ENCODE results near the gene MT1HL1. TPM values are rescaled to one million over a fixed set of nuclear protein-coding genes. Genes with fewer than 3 reads are reported as not detected.

MT1HL1 gene
- total RNA-seq, 1 experiment from 2014 or later, result not detected

DNA sequence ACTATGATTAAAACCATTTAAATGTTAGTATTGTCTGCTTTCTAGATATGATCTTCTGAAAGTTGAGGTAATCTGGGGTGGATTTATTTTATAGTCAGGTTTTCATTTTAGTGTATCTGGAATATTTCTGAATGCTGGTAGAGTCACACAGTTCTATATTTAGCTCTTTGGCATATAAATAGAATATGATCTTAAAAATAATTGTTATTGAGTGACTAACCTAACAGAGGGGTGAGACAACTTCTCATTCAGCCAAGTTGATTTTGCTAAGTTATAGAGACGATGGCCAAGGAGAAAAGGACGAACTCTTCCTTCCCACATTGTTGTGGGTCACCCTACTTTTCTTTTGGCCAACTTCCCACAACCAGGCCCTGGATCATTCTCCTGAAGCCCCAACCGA is 7.2 kb upstream of the MT1HL1 start (continued):
- TF ChIP-seq, protein P1, sequence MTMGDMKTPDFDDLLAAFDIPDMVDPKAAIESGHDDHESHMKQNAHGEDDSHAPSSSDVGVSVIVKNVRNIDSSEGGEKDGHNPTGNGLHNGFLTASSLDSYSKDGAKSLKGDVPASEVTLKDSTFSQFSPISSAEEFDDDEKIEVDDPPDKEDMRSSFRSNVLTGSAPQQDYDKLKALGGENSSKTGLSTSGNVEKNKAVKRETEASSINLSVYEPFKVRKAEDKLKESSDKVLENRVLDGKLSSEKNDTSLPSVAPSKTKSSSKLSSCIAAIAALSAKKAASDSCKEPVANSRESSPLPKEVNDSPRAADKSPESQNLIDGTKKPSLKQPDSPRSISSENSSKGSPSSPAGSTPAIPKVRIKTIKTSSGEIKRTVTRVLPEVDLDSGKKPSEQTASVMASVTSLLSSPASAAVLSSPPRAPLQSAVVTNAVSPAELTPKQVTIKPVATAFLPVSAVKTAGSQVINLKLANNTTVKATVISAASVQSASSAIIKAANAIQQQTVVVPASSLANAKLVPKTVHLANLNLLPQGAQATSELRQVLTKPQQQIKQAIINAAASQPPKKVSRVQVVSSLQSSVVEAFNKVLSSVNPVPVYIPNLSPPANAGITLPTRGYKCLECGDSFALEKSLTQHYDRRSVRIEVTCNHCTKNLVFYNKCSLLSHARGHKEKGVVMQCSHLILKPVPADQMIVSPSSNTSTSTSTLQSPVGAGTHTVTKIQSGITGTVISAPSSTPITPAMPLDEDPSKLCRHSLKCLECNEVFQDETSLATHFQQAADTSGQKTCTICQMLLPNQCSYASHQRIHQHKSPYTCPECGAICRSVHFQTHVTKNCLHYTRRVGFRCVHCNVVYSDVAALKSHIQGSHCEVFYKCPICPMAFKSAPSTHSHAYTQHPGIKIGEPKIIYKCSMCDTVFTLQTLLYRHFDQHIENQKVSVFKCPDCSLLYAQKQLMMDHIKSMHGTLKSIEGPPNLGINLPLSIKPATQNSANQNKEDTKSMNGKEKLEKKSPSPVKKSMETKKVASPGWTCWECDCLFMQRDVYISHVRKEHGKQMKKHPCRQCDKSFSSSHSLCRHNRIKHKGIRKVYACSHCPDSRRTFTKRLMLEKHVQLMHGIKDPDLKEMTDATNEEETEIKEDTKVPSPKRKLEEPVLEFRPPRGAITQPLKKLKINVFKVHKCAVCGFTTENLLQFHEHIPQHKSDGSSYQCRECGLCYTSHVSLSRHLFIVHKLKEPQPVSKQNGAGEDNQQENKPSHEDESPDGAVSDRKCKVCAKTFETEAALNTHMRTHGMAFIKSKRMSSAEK (CRISPR knock-in tag; IDR thresholded peaks at IDR 0.05; ENCODE audit: borderline replicate concordance), result no peak
- TF ChIP-seq, protein P2, sequence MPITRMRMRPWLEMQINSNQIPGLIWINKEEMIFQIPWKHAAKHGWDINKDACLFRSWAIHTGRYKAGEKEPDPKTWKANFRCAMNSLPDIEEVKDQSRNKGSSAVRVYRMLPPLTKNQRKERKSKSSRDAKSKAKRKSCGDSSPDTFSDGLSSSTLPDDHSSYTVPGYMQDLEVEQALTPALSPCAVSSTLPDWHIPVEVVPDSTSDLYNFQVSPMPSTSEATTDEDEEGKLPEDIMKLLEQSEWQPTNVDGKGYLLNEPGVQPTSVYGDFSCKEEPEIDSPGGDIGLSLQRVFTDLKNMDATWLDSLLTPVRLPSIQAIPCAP (CRISPR knock-in tag; IDR thresholded peaks at IDR 0.05), result no peak
- TF ChIP-seq CREM (CRISPR knock-in tag; IDR thresholded peaks at IDR 0.05), result no peak

DNA sequence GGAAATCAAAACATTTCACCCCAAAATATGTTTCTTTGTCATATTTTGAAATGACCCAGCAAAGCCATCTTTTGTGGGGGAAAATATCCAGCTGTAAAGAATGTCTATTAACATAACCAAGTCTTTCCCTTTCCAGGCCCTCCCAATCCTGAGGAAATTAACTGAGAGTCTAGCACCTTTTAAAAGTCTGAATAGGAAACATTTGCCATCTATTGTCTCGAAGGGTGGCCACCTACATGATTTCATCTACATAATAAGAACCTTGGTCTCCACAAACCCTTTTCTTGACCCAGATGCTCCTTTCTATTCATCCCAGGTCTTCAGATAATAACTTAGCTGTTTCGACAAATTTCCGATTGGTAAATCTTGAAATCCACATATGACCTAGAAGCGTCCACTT is 5.4 kb upstream of the MT1HL1 start:
- ChIA-PET POLR2A (no interaction called here), CTCF (interaction anchor here (1.3 kb wide), 1 partner anchor 28 kb away, joined by 3 read pairs; no protein-coding TSS in a partner anchor)
- Mint-ChIP-seq H3K27ac (peak overlapping the region; percentile 78), H3K4me1 (peaks cover 44% of the 10 kb centered on the region), H3K36me3 (no peaks in the 10 kb centered on the region), H3K4me3 (no peak overlapping the region), H3K9me3 (peaks cover 4% of the 10 kb centered on the region), H3K27me3 (ENCODE audit: low read depth) (peaks cover 7% of the 10 kb centered on the region)
- no peak for TF ChIP-seq NFATC4 (CRISPR knock-in tag; IDR thresholded peaks at IDR 0.05)
- TF ChIP-seq ZNF263 (CRISPR knock-in tag; IDR thresholded peaks at IDR 0.05; ENCODE audit: low read depth), result no peak
- TF ChIP-seq, protein P3, sequence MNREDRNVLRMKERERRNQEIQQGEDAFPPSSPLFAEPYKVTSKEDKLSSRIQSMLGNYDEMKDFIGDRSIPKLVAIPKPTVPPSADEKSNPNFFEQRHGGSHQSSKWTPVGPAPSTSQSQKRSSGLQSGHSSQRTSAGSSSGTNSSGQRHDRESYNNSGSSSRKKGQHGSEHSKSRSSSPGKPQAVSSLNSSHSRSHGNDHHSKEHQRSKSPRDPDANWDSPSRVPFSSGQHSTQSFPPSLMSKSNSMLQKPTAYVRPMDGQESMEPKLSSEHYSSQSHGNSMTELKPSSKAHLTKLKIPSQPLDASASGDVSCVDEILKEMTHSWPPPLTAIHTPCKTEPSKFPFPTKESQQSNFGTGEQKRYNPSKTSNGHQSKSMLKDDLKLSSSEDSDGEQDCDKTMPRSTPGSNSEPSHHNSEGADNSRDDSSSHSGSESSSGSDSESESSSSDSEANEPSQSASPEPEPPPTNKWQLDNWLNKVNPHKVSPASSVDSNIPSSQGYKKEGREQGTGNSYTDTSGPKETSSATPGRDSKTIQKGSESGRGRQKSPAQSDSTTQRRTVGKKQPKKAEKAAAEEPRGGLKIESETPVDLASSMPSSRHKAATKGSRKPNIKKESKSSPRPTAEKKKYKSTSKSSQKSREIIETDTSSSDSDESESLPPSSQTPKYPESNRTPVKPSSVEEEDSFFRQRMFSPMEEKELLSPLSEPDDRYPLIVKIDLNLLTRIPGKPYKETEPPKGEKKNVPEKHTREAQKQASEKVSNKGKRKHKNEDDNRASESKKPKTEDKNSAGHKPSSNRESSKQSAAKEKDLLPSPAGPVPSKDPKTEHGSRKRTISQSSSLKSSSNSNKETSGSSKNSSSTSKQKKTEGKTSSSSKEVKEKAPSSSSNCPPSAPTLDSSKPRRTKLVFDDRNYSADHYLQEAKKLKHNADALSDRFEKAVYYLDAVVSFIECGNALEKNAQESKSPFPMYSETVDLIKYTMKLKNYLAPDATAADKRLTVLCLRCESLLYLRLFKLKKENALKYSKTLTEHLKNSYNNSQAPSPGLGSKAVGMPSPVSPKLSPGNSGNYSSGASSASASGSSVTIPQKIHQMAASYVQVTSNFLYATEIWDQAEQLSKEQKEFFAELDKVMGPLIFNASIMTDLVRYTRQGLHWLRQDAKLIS (CRISPR knock-in tag; IDR thresholded peaks at IDR 0.05; ENCODE audit: borderline replicate concordance), result no peak
- ATAC-seq (peak; percentile 53), DNase-seq (ENCODE audit: low spot score) (no peak)

DNA sequence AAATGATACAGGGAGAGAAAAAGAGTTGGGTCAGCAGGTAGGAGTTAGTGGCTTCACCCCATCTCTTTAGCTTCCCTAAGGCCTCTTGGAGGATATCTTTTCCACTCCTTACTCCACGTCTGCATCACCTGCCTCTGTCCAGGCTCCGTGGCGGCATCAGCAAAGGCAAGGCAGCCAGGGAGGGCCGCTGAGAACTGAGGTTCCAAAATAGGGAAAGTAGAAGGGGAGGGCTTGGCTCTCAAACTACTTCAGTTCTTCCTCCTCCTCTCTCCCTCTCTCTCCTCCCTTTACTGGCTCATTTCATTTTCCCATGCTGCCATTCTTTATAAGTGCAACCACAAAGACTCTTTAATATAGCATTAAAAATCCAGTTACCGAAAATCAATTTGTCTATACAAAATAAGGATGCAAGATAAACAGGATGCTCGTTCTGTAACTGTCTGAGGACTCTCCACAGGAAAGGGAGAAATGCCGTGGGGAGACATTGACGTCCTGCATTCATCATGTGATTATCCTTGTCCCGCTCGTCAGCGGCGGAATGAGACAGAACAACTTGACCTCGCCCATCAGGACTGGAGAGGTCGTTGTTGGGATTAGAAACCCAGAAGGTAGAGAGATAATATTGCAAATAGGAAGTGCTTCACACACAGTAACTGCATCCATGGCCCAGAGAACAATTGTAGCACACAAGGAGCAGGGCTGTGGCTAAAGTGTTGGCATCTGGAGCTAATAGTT is 3.1 kb upstream of the MT1HL1 start:
- ChIA-PET POLR2A (no interaction called here), CTCF (no interaction called here)
- Mint-ChIP-seq H3K27me3 (ENCODE audit: low read depth) (peaks cover 7% of the 10 kb centered on the region), H3K4me3 (no peak overlapping the region), H3K9me3 (peaks cover 4% of the 10 kb centered on the region), H3K36me3 (no peaks in the 10 kb centered on the region), H3K4me1 (peaks cover 34% of the 10 kb centered on the region), H3K27ac (no peak overlapping the region)
- DNase-seq (ENCODE audit: low spot score) (no peak), ATAC-seq (no peak)
- TF ChIP-seq ZBTB21 (CRISPR knock-in tag; IDR thresholded peaks at IDR 0.05; ENCODE audit: borderline replicate concordance) (no peak), TEAD4 (CRISPR knock-in tag; IDR thresholded peaks at IDR 0.05) (no peak), TCF7 (CRISPR knock-in tag; IDR thresholded peaks at IDR 0.05; ENCODE audit: low read depth) (no peak), GRHL2 (CRISPR knock-in tag; IDR thresholded peaks at IDR 0.05; ENCODE audit: insufficient replicate concordance, severe bottlenecking) (no peak), ZNF396 (CRISPR knock-in tag; IDR thresholded peaks at IDR 0.05; ENCODE audit: borderline replicate concordance) (no peak), ZNF416 (CRISPR knock-in tag; IDR thresholded peaks at IDR 0.05) (no peak)
- TF ChIP-seq, protein P4, sequence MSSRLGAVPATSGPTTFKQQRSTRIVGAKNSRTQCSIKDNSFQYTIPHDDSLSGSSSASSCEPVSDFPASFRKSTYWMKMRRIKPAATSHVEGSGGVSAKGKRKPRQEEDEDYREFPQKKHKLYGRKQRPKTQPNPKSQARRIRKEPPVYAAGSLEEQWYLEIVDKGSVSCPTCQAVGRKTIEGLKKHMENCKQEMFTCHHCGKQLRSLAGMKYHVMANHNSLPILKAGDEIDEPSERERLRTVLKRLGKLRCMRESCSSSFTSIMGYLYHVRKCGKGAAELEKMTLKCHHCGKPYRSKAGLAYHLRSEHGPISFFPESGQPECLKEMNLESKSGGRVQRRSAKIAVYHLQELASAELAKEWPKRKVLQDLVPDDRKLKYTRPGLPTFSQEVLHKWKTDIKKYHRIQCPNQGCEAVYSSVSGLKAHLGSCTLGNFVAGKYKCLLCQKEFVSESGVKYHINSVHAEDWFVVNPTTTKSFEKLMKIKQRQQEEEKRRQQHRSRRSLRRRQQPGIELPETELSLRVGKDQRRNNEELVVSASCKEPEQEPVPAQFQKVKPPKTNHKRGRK (CRISPR knock-in tag; IDR thresholded peaks at IDR 0.05; ENCODE audit: borderline replicate concordance), result no peak
- TF ChIP-seq, protein P5, sequence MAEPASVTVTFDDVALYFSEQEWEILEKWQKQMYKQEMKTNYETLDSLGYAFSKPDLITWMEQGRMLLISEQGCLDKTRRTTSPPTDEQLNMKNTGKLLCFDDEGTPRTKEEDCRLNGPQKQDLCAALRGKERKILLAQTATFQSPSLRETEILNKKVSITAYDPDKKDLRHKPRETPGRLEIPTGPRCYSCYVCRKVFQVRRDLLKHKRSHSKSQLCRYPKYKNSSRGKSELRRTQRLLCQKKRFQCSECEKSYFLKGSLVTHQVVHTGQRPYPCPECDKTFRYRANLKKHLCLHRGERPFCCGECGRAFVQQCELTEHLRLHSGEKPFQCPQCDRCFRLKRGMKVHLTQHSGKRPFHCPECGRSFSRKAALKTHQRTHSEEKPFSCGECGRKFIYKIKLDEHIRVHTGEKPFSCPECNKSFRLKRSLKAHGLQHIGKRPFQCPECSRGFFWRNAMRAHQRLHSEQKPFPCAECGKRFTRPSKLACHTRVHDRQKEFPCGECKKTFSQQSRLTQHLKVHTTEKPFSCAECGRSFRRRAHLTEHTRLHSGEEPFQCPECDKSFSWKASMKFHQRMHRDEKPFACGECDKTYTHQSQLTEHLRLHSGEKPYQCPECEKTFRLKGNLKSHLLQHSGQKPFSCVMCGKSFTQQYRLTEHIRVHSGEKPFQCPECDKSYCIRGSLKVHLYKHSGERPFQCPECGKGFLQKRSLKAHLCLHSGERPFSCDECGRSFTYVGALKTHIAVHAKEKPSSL (CRISPR knock-in tag; conservative IDR thresholded peaks at IDR 0.05), result no peak
- TF ChIP-seq, protein P3 (CRISPR knock-in tag; IDR thresholded peaks at IDR 0.05; ENCODE audit: borderline replicate concordance), result no peak
